Measurements from ENCODE around the gene CDH4.

The CDH4 gene

DNA sequence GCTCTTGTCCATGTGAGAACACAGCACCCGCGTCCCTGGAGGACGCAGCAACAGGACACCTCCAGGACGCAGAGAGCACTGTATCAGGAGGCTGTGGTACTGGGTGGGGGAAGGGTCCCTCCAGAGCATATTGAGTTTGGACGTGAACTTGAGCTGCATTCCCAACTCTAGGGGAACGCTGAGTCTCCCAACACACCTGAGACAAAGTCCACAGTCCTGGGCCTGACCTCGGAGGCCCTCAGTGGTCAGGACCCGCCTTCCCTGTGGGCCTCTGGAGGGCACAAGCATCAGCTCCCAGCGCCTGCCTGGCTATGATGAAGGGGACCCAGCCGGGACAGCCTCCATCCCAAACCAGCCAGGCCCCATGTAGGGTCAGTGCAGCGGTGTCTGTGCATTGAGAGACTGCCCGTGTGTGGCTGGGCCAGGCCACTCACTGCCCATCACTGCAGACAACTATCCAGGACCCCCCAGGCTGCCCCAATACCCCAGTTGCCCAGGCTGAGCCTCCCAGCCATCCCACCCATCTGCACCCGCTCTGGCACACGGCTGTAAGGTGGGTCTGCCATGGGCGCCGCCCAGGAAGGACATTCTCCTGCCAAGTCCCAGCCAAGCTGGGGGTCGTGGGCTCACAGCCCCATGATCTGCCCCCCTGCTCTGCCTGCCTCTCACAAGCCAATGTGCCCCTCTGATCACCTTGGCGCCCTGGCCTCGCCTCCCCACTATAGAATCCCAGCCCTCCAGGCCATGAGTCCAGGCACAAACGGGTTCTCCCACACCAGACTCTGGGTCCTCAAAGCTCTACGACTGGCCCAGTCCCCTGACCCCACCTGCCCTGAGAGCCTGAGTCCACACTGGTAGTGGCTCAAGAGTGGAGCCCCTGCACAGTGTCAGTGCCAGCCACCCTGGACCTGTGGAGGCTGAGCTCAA, 697.9 kb downstream of the CDH4 start:
- ATAC-seq (replicated peaks) (no peak), DNase-seq (no peak)
- Mint-ChIP-seq H3K4me1 (no peaks in the 10 kb centered on the region), H3K4me3 (no peak overlapping the region), H3K27ac (no peak overlapping the region), H3K27me3 (peaks cover 18 to 28% of the 10 kb centered on the region in 2 donors), H3K36me3 (no peaks in the 10 kb centered on the region), H3K9me3 (no peaks in the 10 kb centered on the region)

DNA sequence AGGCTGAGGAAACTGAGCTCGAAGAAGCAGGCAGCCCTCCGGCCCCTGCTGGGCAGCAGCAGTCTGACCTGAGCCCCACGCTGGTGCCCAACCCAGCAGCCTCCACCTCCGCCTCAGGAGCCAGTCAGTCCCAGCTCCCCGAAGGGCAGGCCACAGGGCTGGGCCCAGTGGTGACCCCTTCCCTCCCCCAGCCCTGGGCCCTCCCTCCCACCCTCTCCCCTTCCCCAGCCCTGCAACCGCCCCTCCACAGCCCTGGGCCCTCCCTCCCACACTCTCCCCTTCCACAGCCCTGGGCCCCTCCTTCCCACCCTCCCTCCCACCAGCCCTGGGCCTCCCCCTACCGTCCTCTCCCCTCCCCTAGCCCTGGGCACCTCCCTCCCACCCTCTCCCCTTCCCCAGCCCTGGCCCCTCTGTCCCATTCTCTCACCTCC, 698.6 kb downstream of the CDH4 start:
- ATAC-seq (replicated peaks) (no peak), DNase-seq (no peak)
- Mint-ChIP-seq H3K27me3 (peaks cover 18 to 34% of the 10 kb centered on the region in 2 donors), H3K4me3 (no peak overlapping the region), H3K9me3 (no peaks in the 10 kb centered on the region), H3K36me3 (no peaks in the 10 kb centered on the region), H3K27ac (no peak overlapping the region), H3K4me1 (no peaks in the 10 kb centered on the region)

DNA sequence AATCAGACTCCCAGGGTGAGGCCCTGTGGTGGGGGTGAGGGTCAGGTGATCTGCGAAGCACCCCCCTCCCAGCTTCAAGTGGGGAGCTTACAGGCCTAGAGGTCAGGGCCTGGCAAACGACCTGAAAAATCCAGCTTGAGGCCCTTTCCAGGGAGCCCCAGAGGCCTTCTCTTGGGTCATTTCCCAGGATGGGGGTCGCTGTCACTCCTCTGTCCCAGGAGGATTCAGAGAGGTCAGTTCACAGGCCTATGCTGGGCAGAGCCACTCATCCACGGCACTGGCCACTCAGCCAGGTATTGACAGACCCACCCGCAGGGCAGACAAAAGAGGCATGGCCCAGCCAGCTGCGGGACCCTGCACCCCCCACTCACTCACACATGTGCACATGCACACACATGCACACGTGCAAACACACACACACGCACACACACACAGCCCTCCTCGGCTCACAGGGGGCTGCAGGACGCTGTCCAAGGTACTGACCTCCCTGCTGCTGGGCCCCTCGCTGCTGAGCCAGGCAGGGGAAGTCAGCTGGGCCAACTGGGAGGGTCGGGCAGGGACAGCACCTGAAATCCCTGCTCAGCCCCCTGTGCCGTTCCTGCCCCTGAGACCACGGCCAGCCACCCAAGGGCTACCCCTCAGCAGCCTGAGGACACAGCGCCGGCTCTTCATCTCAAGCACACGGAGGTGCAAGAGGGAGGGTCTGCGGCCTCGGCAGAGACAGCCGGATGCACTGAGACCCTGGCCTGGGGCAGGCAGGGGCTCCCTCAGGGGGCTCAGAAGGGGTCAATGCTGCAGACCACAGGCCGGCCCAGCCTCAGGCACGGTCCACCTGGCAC, 699.9 kb downstream of the CDH4 start:
- no peak for DNase-seq
- H3K27ac Mint-ChIP-seq: no peak overlapping the region
- peaks cover 18 to 34% of the 10 kb centered on the region in 2 donors for H3K27me3 Mint-ChIP-seq
- ATAC-seq (replicated peaks): no peak
- no peak overlapping the region for H3K4me3 Mint-ChIP-seq
- H3K36me3 Mint-ChIP-seq: no peaks in the 10 kb centered on the region
- no peaks in the 10 kb centered on the region for H3K9me3 Mint-ChIP-seq
- no peaks in the 10 kb centered on the region for H3K4me1 Mint-ChIP-seq

DNA sequence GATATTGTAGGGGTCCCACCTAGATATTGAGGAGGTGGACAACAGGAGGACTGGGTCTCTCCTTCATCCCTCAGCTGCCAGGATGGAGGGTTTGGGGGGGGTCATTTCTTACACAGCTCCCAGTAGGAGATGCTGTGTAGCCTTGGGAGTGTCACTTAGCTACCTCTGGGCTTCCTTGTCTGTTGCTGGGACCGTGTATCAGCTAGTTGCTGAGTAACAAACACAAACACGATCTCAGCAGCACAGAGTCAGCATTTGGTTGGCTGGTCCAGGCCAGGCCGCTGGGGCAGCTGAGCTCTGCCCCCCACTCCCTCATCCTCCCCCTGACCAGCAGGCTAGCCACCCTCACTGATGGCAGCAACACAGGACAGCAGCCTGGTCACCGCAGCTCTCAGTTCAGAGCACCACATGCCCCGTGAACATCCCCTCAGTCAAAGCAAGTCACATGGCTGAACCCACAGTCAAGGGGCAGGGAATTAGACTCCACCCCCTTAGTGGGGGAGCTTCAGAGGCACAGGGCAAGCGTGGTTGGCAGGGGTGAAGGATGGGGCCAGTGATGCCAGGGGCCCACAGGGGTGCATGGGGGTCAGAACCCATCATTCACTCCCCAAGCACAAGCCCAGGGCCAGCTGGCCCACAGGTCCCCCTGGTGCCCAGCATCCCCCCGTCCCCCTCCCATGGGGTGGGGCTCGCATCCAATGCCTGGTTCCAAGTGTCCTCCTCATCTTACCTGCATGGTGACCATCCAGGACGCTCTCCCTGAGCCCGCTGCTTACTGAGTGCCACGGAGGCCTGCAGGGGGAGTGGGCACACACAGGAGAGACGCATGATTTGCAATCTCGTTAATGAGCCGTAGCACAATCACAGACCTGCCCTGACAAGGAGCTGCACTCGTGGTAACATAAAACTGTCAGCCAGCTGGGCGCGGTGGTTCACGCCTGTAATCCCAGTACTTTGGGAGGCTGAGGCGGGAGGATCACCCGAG, 701.3 kb downstream of the CDH4 start:
- H3K27ac Mint-ChIP-seq: no peak overlapping the region
- DNase-seq (no peak), ATAC-seq (replicated peaks) (no peak)
- H3K4me1 Mint-ChIP-seq: no peaks in the 10 kb centered on the region
- peaks cover 24 to 34% of the 10 kb centered on the region in 2 donors for H3K27me3 Mint-ChIP-seq
- H3K9me3 Mint-ChIP-seq: no peaks in the 10 kb centered on the region
- H3K36me3 Mint-ChIP-seq: no peaks in the 10 kb centered on the region
- no peak overlapping the region for H3K4me3 Mint-ChIP-seq

DNA sequence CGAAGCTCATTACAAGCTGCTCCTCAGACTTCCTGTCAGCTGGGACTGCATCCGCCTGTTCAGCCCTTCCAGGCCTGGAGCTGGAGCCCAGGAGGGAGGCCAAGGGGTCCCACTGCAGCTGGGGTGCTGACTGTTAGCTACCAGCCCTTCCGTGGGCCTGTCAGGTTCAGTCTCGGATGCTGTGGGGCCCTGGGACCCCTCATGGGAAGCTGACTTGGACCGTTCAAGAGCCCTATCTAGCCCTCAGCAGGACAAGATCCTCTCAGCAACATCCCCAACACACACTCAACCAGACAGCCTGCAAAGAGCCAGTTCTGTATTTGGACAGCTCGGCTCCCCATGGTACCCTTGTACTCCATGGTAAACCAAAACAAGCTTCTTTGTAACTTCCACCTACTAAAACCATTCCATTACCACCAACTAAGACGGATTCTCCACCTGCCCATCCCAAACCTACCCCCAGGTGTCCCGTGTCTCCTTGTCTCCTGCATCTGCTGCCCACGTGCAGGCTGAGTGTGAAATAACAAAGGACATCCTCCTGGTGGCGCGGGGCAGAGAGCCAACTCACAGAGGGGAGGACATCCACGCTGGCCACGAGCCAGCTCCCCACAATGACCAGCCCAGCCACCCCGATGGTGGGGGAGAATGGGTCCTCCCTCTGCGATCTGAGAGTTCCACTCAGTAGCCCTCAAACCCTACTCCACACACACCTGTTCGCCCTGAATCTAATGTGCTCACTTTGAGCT, 702.4 kb downstream of the CDH4 start:
- H3K4me1 Mint-ChIP-seq: no peaks in the 10 kb centered on the region
- H3K4me3 Mint-ChIP-seq: no peak overlapping the region
- peaks cover 24 to 34% of the 10 kb centered on the region in 2 donors for H3K27me3 Mint-ChIP-seq
- ATAC-seq (replicated peaks) (no peak), DNase-seq (no peak)
- H3K9me3 Mint-ChIP-seq: no peaks in the 10 kb centered on the region
- H3K27ac Mint-ChIP-seq: no peak overlapping the region
- no peaks in the 10 kb centered on the region for H3K36me3 Mint-ChIP-seq

DNA sequence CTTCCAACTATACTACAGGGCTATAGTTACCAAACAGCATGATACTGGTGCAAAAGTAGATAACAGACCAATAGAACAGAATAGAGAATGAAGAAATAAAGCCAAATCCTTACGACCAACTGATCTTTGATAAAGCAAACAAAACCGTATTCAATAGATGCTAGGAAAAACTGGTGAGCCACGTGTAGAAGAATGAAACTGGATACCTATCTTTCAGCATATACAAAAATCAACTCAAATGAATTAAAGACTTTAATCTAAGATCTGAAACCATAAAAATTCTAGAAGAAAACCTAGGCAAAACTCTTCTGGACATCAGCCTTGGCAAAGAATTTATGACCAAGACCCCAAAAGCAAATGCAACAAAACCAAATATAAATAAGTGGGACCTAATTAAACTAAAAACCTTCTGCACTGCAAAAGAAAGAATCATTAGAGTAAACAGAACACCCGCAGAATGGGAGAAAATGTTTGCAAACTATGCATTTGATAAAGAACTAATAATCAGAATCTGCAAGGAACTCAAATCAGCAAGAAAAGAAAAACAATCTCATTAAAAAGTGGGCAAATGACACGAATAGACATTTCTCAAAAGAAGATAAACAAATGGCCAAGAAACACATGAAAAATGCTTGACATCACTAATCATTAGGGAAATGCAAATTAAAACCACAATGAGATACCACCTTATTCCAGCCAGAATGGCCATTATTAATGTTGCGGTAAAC, 703.8 kb downstream of the CDH4 start:
- Mint-ChIP-seq H3K27ac (no peak overlapping the region), H3K36me3 (no peaks in the 10 kb centered on the region), H3K27me3 (peaks cover 20 to 34% of the 10 kb centered on the region in 2 donors), H3K4me1 (no peaks in the 10 kb centered on the region), H3K9me3 (no peaks in the 10 kb centered on the region), H3K4me3 (no peak overlapping the region)
- DNase-seq (no peak), ATAC-seq (replicated peaks) (no peak)

DNA sequence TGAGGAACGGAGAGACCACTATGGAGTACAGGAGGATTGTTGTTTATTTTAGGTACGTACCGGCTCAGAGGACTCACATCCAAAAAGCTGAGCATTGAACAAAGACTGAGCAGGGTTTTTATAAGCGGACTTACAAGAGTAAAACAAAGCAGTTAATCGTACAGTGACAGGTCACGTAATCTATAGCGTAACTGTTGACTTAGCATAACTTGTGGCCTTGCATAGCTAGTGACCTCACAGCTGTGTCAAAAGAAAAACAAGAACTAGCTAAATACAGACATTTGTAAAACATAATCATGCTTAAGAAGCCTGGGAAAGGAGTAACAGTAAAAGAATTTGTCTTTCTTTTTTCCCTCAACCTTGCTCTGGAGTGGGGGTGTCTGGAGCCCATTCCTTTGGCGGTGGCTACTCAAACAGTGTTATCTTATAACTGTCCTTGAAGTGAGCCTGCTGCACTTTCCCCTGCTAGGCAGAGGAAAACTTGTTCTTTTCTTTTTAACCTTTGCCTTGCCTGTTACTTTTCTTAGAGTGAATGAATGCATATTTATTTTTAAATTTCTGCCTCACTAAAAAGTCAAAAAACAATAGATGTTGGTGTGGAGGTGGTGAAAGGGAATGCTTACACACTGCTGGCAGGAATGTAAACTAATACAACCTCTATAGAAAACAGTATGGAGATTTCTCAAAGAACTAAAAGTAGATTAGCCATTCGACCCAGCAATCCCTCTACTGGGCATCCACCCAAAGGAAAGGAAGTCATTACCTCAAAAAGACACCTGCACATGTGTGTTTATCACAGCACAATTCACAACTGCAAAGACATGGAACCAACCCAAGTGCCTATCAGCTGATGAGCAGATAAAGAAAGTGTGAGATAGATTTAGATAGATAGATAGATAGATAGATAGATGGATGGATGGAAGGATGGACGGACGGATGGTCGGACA, 704.6 kb downstream of the CDH4 start:
- Mint-ChIP-seq H3K36me3 (peaks cover 0 to 2% of the 10 kb centered on the region in 2 donors), H3K9me3 (no peaks in the 10 kb centered on the region), H3K4me1 (no peaks in the 10 kb centered on the region), H3K27ac (no peak overlapping the region), H3K4me3 (no peak overlapping the region), H3K27me3 (peaks cover 20 to 32% of the 10 kb centered on the region in 2 donors)
- no peak for ATAC-seq (replicated peaks)
- no peak for DNase-seq

DNA sequence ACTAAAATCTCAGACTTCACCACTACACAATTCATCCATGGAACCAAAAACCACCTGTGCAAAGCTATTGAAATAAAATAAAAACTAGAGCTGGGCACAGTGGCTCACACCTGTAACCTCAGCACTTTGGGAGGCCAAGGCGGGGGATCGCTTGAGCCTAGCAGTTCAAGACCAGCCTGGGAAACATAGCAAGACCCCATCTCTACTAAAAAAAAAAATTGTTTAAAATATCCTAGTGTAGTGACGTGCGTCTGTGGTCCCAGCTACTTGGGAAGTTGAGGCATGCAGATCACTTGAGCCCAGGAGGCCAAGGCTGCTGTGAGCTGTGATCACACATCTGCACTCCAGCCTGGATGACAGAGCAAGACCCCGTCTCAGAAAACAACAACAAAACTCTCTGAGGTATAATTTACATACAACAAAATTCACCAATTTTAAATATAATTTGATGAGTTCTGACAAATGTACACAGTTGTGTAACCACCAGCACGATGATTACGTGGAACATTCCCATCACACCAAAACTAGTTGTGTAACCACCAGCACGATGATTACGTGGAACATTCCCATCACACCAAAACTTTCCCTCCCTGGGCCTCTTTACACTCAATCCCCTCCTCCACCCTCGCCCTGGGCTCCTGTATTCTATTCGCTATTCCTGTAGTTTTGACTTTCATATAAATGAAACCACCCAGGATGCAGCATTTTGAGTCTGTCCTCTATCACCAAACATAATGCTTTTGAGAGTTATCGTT, 706.1 kb downstream of the CDH4 start:
- no peak for DNase-seq
- ATAC-seq (replicated peaks): no peak
- H3K36me3 Mint-ChIP-seq: peaks cover 0 to 2% of the 10 kb centered on the region in 2 donors
- no peaks in the 10 kb centered on the region for H3K4me1 Mint-ChIP-seq
- H3K4me3 Mint-ChIP-seq: no peak overlapping the region
- no peak overlapping the region for H3K27ac Mint-ChIP-seq
- no peaks in the 10 kb centered on the region for H3K9me3 Mint-ChIP-seq
- H3K27me3 Mint-ChIP-seq: peaks cover 19 to 31% of the 10 kb centered on the region in 2 donors

DNA sequence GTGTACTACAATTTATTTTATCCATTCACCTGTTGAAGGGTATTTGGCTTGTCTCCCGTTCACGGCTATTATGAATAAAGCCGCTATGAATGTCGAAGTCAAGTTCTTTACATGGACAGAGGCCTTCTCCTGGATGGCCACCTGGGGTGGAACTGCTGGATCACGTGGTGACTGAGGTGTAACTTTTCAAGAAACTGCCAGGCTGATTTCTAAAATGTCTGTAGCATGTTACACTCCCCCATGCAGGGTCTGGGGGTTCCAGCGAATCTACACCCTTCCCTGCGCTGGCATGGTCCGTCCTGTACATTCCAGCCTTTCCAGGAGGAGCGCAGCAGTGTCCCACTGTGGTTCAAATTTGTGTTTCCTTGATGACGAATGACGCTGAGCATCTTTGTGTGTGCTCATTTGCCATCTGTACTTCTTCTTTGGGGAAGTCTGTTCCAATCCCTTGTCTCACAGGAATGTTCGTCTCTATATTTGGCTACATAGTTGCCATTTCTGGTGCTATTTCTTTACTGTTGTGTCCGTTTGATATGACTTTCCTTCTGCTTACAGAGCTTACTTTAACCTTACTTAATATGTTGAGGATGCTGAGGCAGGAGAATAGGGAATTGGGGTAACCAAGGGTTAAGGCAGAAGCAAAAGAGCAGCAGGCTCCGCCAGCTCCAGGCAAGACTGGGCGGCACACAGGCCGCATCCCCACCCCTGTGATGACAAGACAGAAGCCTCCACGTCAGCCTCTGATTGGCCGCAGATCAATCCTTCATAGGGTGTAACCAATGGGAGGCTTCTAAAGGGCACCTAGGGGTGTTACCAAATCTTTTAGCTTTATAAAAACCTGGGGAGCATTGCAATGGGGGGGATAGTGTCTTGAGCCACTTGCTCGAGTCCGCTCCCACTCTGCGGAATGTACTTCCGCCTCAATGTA, 707.0 kb downstream of the CDH4 start:
- peaks cover 25 to 35% of the 10 kb centered on the region in 2 donors for H3K27me3 Mint-ChIP-seq
- H3K36me3 Mint-ChIP-seq: peaks cover 2 to 4% of the 10 kb centered on the region in 2 donors
- H3K4me1 Mint-ChIP-seq: no peaks in the 10 kb centered on the region
- DNase-seq: no peak
- no peak overlapping the region for H3K27ac Mint-ChIP-seq
- H3K9me3 Mint-ChIP-seq: peaks cover 0 to 2% of the 10 kb centered on the region in 2 donors
- ATAC-seq (replicated peaks): no peak
- H3K4me3 Mint-ChIP-seq: no peak overlapping the region

DNA sequence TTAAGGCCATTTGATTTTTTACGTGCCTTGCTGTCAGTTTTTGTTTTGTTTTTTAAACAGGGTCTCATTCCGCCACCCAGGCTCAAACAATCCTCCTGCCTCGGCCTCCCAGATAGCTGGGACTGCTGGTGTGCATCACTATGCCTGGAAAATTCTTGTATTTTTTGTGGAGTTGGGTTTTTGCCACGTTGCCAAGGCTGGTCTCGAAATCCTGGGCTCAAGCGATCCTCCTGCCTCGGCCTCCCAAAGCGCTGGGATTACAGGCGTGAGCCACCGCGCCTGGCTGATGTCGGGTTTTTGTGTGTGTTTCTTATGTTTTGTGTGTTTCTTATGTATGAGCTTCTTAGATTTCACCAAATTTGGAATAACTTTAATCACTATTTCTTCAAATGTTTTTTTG, 708.8 kb downstream of the CDH4 start:
- peaks cover 28 to 33% of the 10 kb centered on the region in 2 donors for H3K27me3 Mint-ChIP-seq
- ATAC-seq (replicated peaks) (no peak), DNase-seq (no peak)
- H3K27ac Mint-ChIP-seq: no peak overlapping the region
- peaks cover 2 to 4% of the 10 kb centered on the region in 2 donors for H3K36me3 Mint-ChIP-seq
- H3K4me3 Mint-ChIP-seq: no peak overlapping the region
- no peaks in the 10 kb centered on the region for H3K4me1 Mint-ChIP-seq
- peaks cover 0 to 2% of the 10 kb centered on the region in 2 donors for H3K9me3 Mint-ChIP-seq

DNA sequence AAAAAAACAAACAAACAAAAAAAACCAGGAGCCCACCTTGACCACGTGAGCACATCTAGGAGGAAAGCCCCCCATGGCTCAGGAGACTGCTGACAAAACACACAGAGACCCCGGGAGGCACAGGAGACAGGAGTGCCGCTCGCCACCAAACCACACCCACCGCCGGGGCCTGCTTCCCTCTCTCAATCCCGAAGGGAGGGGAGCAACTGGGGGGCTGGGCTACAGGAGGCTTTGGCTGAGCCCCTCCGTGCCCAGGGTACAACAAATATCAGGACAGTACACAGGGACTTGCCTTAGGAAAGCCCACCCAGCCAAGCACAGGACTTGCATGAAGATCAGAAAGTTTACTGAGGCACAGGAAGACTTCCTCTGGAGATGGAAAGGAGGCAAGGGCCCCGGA, 711.1 kb downstream of the CDH4 start:
- H3K36me3 Mint-ChIP-seq: peaks cover 4 to 8% of the 10 kb centered on the region in 2 donors
- H3K27me3 Mint-ChIP-seq: peaks cover 39 to 51% of the 10 kb centered on the region in 2 donors
- DNase-seq (no peak), ATAC-seq (replicated peaks) (no peak)
- H3K4me1 Mint-ChIP-seq: peaks cover 0 to 4% of the 10 kb centered on the region in 2 donors
- H3K9me3 Mint-ChIP-seq: peaks cover 0 to 2% of the 10 kb centered on the region in 2 donors
- H3K27ac Mint-ChIP-seq: no peak overlapping the region
- no peak overlapping the region for H3K4me3 Mint-ChIP-seq
